ENCODE measurements around the gene LLCFC1. TPM values are rescaled to one million over a fixed set of nuclear protein-coding genes. Genes with fewer than 3 reads are reported as not detected.

Gene LLCFC1
- total RNA-seq, 2 experiments from 2014 or later = not detected

DNA sequence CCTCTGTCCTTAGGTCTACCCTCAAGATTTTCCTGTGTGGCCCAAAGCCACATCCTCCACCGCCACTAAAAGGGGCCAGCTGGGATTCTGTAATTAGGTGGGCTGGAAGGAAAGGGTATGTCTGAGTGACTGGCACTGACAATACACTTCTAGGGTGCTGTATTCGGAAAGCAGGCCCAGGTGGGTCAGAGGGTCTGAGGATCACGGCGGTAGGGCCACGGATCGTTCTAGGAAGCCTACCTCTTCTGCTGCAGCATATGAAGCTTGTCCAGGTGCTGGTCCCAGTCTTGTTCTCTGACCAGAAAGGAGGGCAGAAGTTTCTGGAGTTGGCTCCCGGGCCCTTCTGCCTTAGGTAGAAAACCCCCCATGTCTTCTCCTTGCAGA lies 6.2 kb upstream of the LLCFC1 start:
- H3K4me2 ChIP-seq (ENCODE audit: low read length) = no peak overlapping the region
- TF ChIP-seq EZH2phosphoT487 (IDR thresholded peaks at IDR 0.05; ENCODE audit: borderline replicate concordance, low read depth, low read length) = no peak
- TF ChIP-seq, protein P1, sequence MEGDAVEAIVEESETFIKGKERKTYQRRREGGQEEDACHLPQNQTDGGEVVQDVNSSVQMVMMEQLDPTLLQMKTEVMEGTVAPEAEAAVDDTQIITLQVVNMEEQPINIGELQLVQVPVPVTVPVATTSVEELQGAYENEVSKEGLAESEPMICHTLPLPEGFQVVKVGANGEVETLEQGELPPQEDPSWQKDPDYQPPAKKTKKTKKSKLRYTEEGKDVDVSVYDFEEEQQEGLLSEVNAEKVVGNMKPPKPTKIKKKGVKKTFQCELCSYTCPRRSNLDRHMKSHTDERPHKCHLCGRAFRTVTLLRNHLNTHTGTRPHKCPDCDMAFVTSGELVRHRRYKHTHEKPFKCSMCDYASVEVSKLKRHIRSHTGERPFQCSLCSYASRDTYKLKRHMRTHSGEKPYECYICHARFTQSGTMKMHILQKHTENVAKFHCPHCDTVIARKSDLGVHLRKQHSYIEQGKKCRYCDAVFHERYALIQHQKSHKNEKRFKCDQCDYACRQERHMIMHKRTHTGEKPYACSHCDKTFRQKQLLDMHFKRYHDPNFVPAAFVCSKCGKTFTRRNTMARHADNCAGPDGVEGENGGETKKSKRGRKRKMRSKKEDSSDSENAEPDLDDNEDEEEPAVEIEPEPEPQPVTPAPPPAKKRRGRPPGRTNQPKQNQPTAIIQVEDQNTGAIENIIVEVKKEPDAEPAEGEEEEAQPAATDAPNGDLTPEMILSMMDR (conservative IDR thresholded peaks at IDR 0.05; ENCODE audit: low read length) = no peak
- no peak overlapping the region for H3K4me3 ChIP-seq (ENCODE audit: low read depth, low read length, poor library complexity, severe bottlenecking)
- BruUV-seq (replicated peaks) = no TSS peak
- no peak for DNase-seq (ENCODE audit: low spot score)
- H4K20me1 ChIP-seq (ENCODE audit: insufficient read depth, low read length) = no peaks in the 10 kb centered on the region
- no peaks in the 10 kb centered on the region for H3K79me2 ChIP-seq (ENCODE audit: insufficient read depth, low read depth, low read length)
- H3K9me2 ChIP-seq (ENCODE audit: insufficient read depth, low read length) = no peaks in the 10 kb centered on the region
- H2AFZ ChIP-seq (ENCODE audit: low read length) = no peak overlapping the region
- H3K36me3 ChIP-seq (ENCODE audit: insufficient read depth, low read length) = no peaks in the 10 kb centered on the region
- H3K27ac ChIP-seq (ENCODE audit: low read depth, low read length, poor library complexity, severe bottlenecking) = no peak overlapping the region
- H3K4me1 ChIP-seq (ENCODE audit: insufficient read depth, low read length, poor library complexity, severe bottlenecking) = no peaks in the 10 kb centered on the region
- CTCF ChIA-PET (ENCODE audit: unreplicated experiment) = no interaction called here
- H3K9me3 ChIP-seq (ENCODE audit: low read length) = no peaks in the 10 kb centered on the region
- POLR2A ChIA-PET = no interaction called here
- intact Hi-C loops (cut with micrococcal nuclease; ENCODE audit: unreplicated experiment) = no loop called here

DNA sequence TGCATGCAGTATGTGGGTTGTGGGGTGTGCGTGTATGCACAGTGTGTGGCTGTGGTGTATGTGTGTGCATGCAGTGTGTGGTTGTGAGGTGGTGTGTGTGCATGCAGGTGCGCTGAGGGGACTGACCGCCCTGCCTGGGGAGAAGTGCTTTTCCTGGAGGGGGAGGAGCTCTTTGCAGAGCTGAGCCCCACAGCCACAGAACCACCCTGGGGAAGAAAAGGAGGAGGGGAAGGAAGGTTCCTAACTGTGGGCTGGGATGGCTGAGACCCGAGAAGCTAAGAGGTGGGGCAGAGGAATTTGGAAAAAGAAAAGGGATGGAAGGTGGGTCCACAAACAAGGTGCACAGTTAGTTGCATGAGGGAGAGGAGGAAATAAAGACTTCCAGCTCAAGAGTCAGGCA lies 5.7 kb upstream of the LLCFC1 start, which contains the start of gene TRPV5:
TRPV5 (minus strand) TSS at position 123 of the 400 bp plus-strand sequence. CDS start 287 bp downstream, outside the sequence.
- Histone ChIP-seq H3K4me2 (ENCODE audit: low read length) (no peak within 1 kb of the TSS), H3K4me1 (ENCODE audit: insufficient read depth, low read length, poor library complexity, severe bottlenecking) (no peaks in the 10 kb centered on the region), H3K36me3 (ENCODE audit: insufficient read depth, low read length) (no peaks in the 10 kb centered on the region), H3K27ac (ENCODE audit: low read depth, low read length, poor library complexity, severe bottlenecking) (no peak within 1 kb of the TSS), H3K9me3 (ENCODE audit: low read length) (no peaks in the 10 kb centered on the region), H2AFZ (ENCODE audit: low read length) (no peak within 1 kb of the TSS), H3K79me2 (ENCODE audit: insufficient read depth, low read depth, low read length) (no peaks in the 10 kb centered on the region), H3K4me3 (ENCODE audit: low read depth, low read length, poor library complexity, severe bottlenecking) (no peak within 1 kb of the TSS), H4K20me1 (ENCODE audit: insufficient read depth, low read length) (no peaks in the 10 kb centered on the region), H3K9me2 (ENCODE audit: insufficient read depth, low read length) (no peaks in the 10 kb centered on the region)
- no peak for DNase-seq (ENCODE audit: low spot score)
- TF ChIP-seq, protein P1 (conservative IDR thresholded peaks at IDR 0.05; ENCODE audit: low read length) = no peak
- no peak for TF ChIP-seq EZH2phosphoT487 (IDR thresholded peaks at IDR 0.05; ENCODE audit: borderline replicate concordance, low read depth, low read length)
- POLR2A ChIA-PET = interaction anchor here (0.6 kb wide), 1 partner anchor 12 kb away, joined by 3 read pairs; no protein-coding TSS in a partner anchor
- no TSS peak for BruUV-seq (replicated peaks)
- CTCF ChIA-PET (ENCODE audit: unreplicated experiment) = no interaction called here
- intact Hi-C loops (cut with micrococcal nuclease; ENCODE audit: unreplicated experiment) = no loop called here

GRCh38 chr7:142934056-142934455 lies 5.2 kb upstream of the LLCFC1 start:
- CTCF ChIA-PET (ENCODE audit: unreplicated experiment) = no interaction called here
- no peak for DNase-seq (ENCODE audit: low spot score)
- no peaks in the 10 kb centered on the region for H3K9me3 ChIP-seq (ENCODE audit: low read length)

More at GRCh38 chr7:142934056-142934455, 5.2 kb upstream of the LLCFC1 start:
- Histone ChIP-seq H3K79me2 (ENCODE audit: insufficient read depth, low read depth, low read length) (no peaks in the 10 kb centered on the region), H4K20me1 (ENCODE audit: insufficient read depth, low read length) (no peaks in the 10 kb centered on the region), H3K9me2 (ENCODE audit: insufficient read depth, low read length) (no peaks in the 10 kb centered on the region), H3K4me1 (ENCODE audit: insufficient read depth, low read length, poor library complexity, severe bottlenecking) (no peaks in the 10 kb centered on the region), H3K4me2 (ENCODE audit: low read length) (no peak overlapping the region), H3K36me3 (ENCODE audit: insufficient read depth, low read length) (no peaks in the 10 kb centered on the region), H2AFZ (ENCODE audit: low read length) (no peak overlapping the region), H3K27ac (ENCODE audit: low read depth, low read length, poor library complexity, severe bottlenecking) (no peak overlapping the region), H3K4me3 (ENCODE audit: low read depth, low read length, poor library complexity, severe bottlenecking) (no peak overlapping the region)
- intact Hi-C loops (cut with micrococcal nuclease; ENCODE audit: unreplicated experiment) = no loop called here
- TF ChIP-seq EZH2phosphoT487 (IDR thresholded peaks at IDR 0.05; ENCODE audit: borderline replicate concordance, low read depth, low read length) = no peak
- TF ChIP-seq, protein P1 (conservative IDR thresholded peaks at IDR 0.05; ENCODE audit: low read length) = no peak
- BruUV-seq (replicated peaks) = no TSS peak
- POLR2A ChIA-PET = interaction anchor here (0.6 kb wide), 1 partner anchor 12 kb away, joined by 3 read pairs; no protein-coding TSS in a partner anchor

Measured in OCI-LY7 (cell line).